HepG2 (cell line): ENCODE results near the gene MEGF6. TPM values are rescaled to one million over a fixed set of nuclear protein-coding genes. Genes with fewer than 3 reads are reported as not detected.

Experiments used
- HNF1A ChIP-seq, 2 experiments: sonication (generic) in 1 of 2; formaldehyde crosslinking in 1 of 2; IDR thresholded peaks; 2 replicates each; pipeline versions ENCODE4 v1.4.0 to v1.6.1; 2016 to 2020; ENCODE audit warnings: borderline replicate concordance in 1 of 2, low read depth in 1 of 2, mild to moderate bottlenecking in 1 of 2, missing genetic modification reagents in 1 of 2
- MIXL1 ChIP-seq: IDR thresholded peaks from 2 replicates; pipeline ENCODE4 v1.6.1; 2016
- MTA3 ChIP-seq: sonication (generic); formaldehyde crosslinking; IDR thresholded peaks from 2 replicates; pipeline ENCODE4 v1.4.0; 2020; ENCODE audit warnings: missing genetic modification reagents
- SAP130 ChIP-seq: IDR thresholded peaks from 2 replicates; pipeline ENCODE4 v1.6.1; 2016; ENCODE audit warnings: low read depth
- SKIL ChIP-seq: sonication (generic); formaldehyde crosslinking; IDR thresholded peaks from 2 replicates; pipeline ENCODE4 v1.8.0; 2022; ENCODE audit warnings: missing genetic modification reagents, mild to moderate bottlenecking, moderate library complexity, borderline replicate concordance
- SRSF1 ChIP-seq: fragments of 200-400 bp; formaldehyde crosslinking; optimal IDR thresholded peaks from 2 replicates; pipeline ENCODE3; 2017; ENCODE audit warnings: mild to moderate bottlenecking, low read depth, low read length, moderate library complexity
- TCF12 ChIP-seq, 2 experiments: fragments of 450-650 bp in 1 of 2; sonication (generic) in 1 of 2; formaldehyde crosslinking in 1 of 2; IDR thresholded peaks; 2 replicates each; pipeline versions ENCODE4 v1.6.1 to v1.8.0; 2017 to 2022; ENCODE audit warnings: antibody characterized with exemption in 1 of 2, mild to moderate bottlenecking in 1 of 2, missing genetic modification reagents in 1 of 2, moderate library complexity in 1 of 2
- TEAD2 ChIP-seq: sonication (generic); formaldehyde crosslinking; IDR thresholded peaks from 2 replicates; pipeline ENCODE4 v1.9.0; 2021; ENCODE audit warnings: missing genetic modification reagents
- ZFAT ChIP-seq: sonication (generic); formaldehyde crosslinking; conservative IDR thresholded peaks from 2 replicates; pipeline ENCODE4 v1.8.1; 2023; ENCODE audit warnings: missing genetic modification reagents, inconsistent platforms
- ZNF615 ChIP-seq: sonication (generic); formaldehyde crosslinking; IDR thresholded peaks from 2 replicates; pipeline ENCODE4 v1.5.0; 2020; ENCODE audit warnings: mild to moderate bottlenecking, missing genetic modification reagents, borderline replicate concordance
- polyA plus RNA-seq, 8 experiments: library from polyadenylated mRNA; depleted of rRNA in 3 of 8; stranded (reverse) in 7 of 8; unstranded in 1 of 8; fragments of >200 nt; fragmentation: Illumina TruSeq in 4 of 8; extraction: Trizol in 4 of 8; gene quantifications; 2 replicates each; pipeline versions ENCODE4 v1.2.1 to v1.2.3, GENCODE V29; 2011 to 2016; ENCODE audit warnings: low read depth in 4 of 8, missing spikeins in 1 of 8, mixed read lengths in 1 of 8; ENCODE audit not compliant: insufficient read depth in 1 of 8
- total RNA-seq, 5 experiments: library from RNA; depleted of rRNA; stranded (reverse); fragments of >200 nt; fragmentation: Illumina TruSeq; extraction: Trizol; gene quantifications; 2 replicates each; pipeline ENCODE4 v1.2.3, GENCODE V29; 2016; ENCODE audit warnings: low read depth in 1 of 5
- TF ChIP-seq, protein P1 (sequence below): sonication (generic); formaldehyde crosslinking; IDR thresholded peaks from 2 replicates; pipeline ENCODE4 v1.5.1; 2020; ENCODE audit warnings: missing genetic modification reagents, mild to moderate bottlenecking, borderline replicate concordance

The MEGF6 gene
- total and polyA plus RNA-seq, 2 of the 13 experiments (the other 11 are each of a cell fraction or from before 2014, with no cell fraction given), result 1.9 TPM

DNA sequence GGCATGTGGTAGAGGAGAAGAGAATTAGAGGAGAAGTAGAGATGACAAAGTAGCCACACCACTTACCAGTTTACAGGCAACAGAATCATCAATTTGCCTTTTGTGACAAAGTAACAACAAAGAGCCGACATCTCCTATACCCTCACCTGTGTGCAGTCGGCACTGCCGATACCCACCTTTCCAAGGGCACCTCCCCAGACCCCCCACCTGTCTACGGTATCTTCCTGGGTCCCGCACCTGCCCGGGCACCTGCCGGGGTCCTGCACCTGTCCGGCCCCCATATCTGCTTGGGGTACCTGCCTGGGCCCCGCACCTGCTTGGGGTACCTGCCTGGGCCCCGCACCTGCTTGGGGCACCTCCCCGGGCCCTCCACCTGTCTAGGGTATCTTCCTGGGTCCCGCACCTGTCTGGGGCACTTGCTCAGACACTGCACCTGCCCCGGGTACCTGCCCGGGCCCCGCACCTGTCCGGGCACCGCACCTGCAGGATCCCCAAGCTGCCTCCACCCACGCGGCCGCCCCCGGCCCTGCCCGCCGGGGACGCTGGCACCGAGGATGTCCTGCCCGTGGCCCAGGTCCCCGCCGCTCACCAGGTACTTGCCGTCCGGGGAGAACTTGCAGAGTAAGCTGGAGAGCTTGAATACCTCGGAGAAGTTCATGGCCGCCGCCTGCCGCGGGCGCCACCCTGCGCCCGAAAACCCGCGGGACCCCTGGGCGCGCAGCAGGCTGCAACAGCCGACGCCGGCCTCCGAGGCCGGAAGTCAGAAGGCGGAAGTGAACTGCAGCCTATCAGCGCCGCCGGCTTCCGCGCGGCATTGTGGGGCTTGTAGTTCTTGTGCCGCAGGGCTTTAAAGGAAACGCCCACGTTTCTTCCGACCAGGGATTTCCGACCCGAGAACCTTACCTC, 38.3 kb upstream of the MEGF6 start, which contains the start of gene WRAP73 (continued):
- TF ChIP-seq TCF12 (IDR thresholded peaks at IDR 0.05) (no peak), TCF12 (CRISPR knock-in tag; IDR thresholded peaks at IDR 0.05) (no peak), MTA3 (CRISPR knock-in tag) (no peak), TEAD2 (CRISPR knock-in tag) (no peak), ZNF615 (CRISPR knock-in tag) (no peak), MIXL1 (CRISPR knock-in tag) (no peak), SRSF1 (peak; percentile 82), SKIL (CRISPR knock-in tag) (no peak), HNF1A (IDR thresholded peaks at IDR 0.05; ENCODE audit: low read depth) (no peak), HNF1A (CRISPR knock-in tag; IDR thresholded peaks at IDR 0.05; ENCODE audit: borderline replicate concordance) (peak; percentile 56; the same call in 1 of the 2 replicates), SAP130 (CRISPR knock-in tag) (peak; percentile 76), ZFAT (CRISPR knock-in tag) (no peak)
- TF ChIP-seq, protein P1, sequence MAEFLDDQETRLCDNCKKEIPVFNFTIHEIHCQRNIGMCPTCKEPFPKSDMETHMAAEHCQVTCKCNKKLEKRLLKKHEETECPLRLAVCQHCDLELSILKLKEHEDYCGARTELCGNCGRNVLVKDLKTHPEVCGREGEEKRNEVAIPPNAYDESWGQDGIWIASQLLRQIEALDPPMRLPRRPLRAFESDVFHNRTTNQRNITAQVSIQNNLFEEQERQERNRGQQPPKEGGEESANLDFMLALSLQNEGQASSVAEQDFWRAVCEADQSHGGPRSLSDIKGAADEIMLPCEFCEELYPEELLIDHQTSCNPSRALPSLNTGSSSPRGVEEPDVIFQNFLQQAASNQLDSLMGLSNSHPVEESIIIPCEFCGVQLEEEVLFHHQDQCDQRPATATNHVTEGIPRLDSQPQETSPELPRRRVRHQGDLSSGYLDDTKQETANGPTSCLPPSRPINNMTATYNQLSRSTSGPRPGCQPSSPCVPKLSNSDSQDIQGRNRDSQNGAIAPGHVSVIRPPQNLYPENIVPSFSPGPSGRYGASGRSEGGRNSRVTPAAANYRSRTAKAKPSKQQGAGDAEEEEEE (CRISPR knock-in tag), result no peak
